OCI-LY7 (cell line): ENCODE data around the gene CCDC3.

Experiments
- CTCF ChIP-seq: fragments of 200-600 bp; sonication (generic); conservative IDR thresholded peaks from 2 replicates; pipeline ENCODE4 v1.5.1; 2014; ENCODE audit warnings: mild to moderate bottlenecking, antibody characterized with exemption, low read length, moderate library complexity, mixed read lengths
- EZH2phosphoT487 ChIP-seq: fragments of 200-600 bp; sonication (generic); IDR thresholded peaks from 2 replicates; pipeline ENCODE4 v1.6.1; 2018; ENCODE audit warnings: low read depth, borderline replicate concordance, mild to moderate bottlenecking, mixed run types, antibody characterized with exemption, low read length, moderate library complexity, mixed read lengths

- TF ChIP-seq CTCF: no peak
- no peak for TF ChIP-seq EZH2phosphoT487
Measured at GRCh38 chr10:12888470-12888869, 113.0 kb downstream of the CCDC3 start.
